ENCODE results near the gene PTPRN2.
"Not testable (repeated sequence)": the region's sequence is repeated elsewhere in the genome, so short reads cannot be mapped to it uniquely, and the experiment has no call there.

DNA sequence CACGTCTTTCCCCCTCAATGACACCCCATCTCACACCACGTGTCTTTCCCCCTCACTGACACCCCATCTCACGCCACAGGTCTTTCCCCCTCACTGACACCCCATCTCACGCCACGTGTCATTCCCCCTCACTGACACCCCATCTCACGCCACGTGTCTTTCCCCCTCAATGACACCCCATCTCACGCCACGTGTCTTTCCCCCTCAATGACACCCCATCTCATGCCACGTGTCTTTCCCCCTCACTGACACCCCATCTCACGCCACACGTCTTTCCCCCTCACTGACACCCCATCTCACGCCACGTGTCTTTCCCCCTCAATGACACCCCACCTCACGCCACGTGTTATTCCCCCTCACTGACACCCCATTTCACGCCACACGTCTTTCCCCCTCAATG, 440.2 kb downstream of the PTPRN2 start:
- TF ChIP-seq, protein P1, sequence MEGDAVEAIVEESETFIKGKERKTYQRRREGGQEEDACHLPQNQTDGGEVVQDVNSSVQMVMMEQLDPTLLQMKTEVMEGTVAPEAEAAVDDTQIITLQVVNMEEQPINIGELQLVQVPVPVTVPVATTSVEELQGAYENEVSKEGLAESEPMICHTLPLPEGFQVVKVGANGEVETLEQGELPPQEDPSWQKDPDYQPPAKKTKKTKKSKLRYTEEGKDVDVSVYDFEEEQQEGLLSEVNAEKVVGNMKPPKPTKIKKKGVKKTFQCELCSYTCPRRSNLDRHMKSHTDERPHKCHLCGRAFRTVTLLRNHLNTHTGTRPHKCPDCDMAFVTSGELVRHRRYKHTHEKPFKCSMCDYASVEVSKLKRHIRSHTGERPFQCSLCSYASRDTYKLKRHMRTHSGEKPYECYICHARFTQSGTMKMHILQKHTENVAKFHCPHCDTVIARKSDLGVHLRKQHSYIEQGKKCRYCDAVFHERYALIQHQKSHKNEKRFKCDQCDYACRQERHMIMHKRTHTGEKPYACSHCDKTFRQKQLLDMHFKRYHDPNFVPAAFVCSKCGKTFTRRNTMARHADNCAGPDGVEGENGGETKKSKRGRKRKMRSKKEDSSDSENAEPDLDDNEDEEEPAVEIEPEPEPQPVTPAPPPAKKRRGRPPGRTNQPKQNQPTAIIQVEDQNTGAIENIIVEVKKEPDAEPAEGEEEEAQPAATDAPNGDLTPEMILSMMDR (IDR thresholded peaks at IDR 0.05) = not testable (repeated sequence)
- TF ChIP-seq, protein P2, sequence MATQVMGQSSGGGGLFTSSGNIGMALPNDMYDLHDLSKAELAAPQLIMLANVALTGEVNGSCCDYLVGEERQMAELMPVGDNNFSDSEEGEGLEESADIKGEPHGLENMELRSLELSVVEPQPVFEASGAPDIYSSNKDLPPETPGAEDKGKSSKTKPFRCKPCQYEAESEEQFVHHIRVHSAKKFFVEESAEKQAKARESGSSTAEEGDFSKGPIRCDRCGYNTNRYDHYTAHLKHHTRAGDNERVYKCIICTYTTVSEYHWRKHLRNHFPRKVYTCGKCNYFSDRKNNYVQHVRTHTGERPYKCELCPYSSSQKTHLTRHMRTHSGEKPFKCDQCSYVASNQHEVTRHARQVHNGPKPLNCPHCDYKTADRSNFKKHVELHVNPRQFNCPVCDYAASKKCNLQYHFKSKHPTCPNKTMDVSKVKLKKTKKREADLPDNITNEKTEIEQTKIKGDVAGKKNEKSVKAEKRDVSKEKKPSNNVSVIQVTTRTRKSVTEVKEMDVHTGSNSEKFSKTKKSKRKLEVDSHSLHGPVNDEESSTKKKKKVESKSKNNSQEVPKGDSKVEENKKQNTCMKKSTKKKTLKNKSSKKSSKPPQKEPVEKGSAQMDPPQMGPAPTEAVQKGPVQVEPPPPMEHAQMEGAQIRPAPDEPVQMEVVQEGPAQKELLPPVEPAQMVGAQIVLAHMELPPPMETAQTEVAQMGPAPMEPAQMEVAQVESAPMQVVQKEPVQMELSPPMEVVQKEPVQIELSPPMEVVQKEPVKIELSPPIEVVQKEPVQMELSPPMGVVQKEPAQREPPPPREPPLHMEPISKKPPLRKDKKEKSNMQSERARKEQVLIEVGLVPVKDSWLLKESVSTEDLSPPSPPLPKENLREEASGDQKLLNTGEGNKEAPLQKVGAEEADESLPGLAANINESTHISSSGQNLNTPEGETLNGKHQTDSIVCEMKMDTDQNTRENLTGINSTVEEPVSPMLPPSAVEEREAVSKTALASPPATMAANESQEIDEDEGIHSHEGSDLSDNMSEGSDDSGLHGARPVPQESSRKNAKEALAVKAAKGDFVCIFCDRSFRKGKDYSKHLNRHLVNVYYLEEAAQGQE (IDR thresholded peaks at IDR 0.05; ENCODE audit: insufficient read depth in 1 of 2, low read depth in 2 of 2, low read length in 1 of 2) = not testable (repeated sequence)
- not testable (repeated sequence) for TF ChIP-seq SIN3A (IDR thresholded peaks at IDR 0.05; ENCODE audit: borderline replicate concordance, insufficient read depth, low read depth, low read length)
